ENCODE results near the gene NELFA. TPM values are rescaled to one million over a fixed set of nuclear protein-coding genes. Genes with fewer than 3 reads are reported as not detected.

Gene NELFA
- total RNA-seq, 1 experiment from 2014 or later = 58.3 TPM

DNA sequence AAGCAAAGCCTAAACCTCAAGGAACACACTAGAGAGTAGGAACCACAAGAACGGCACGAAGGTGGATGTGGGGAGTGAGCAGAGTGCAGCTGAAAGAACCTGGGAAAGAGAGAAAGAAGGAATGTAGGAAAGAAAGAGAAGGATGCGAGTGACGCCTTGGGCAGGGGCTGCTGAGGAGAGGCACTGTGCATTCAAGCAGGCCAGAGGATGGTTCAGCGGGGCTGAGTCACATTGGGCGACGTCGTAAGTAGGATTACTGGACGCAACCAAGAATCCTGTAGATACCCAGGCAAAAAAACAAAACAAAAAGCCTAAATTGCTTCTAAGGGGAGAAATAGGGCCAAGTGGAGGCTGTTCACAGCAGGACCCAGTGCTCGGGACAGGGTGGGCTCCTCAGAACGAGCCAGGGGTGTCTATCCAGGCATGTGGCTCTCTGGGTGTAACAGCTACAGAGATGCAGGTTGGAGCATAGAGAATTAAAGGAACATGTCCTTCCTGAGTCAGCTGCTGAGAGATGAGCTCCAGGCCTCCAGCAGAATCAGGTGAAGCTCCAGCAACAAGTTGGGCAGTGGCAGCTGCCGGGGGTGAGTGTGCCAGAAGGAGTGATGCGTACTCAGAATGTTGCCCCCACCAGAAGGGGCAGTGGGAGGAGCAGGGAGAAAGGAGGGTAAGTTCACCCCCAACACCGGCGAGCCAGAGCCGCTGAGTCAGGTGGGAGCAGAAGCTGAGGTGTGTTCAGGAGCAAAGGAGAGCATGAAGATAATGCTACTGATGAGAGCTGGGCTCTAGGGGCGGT lies 38.6 kb downstream of the NELFA start:
- intact Hi-C loops (cut with micrococcal nuclease; ENCODE audit: unreplicated experiment) = no loop called here
- Histone ChIP-seq H3K27ac (ENCODE audit: low read depth, low read length, poor library complexity, severe bottlenecking) (no peak overlapping the region), H3K4me1 (ENCODE audit: insufficient read depth, low read length, poor library complexity, severe bottlenecking) (no peaks in the 10 kb centered on the region), H3K36me3 (ENCODE audit: insufficient read depth, low read length, poor library complexity, severe bottlenecking) (peaks cover 72% of the 10 kb centered on the region), H3K27me3 (replicated peaks; ENCODE audit: insufficient read depth, low read depth, low read length, poor library complexity) (no peaks in the 10 kb centered on the region), H3K9me3 (ENCODE audit: low read depth, low read length, poor library complexity, severe bottlenecking) (no peaks in the 10 kb centered on the region), H3K4me3 (ENCODE audit: low read depth, low read length, poor library complexity, severe bottlenecking) (no peak overlapping the region)
- no peak for TF ChIP-seq CTCF (conservative IDR thresholded peaks at IDR 0.05; ENCODE audit: low read depth, low read length)
- TF ChIP-seq EZH2 (IDR thresholded peaks at IDR 0.05; ENCODE audit: borderline replicate concordance, low read depth, low read length, poor library complexity, severe bottlenecking) = no peak
- POLR2A ChIA-PET (ENCODE audit: low non-redundant PET) = no interaction called here
- BruUV-seq (replicated peaks) = no TSS peak
- CTCF ChIA-PET = no interaction called here
- DNase-seq (ENCODE audit: low spot score) = no peak

DNA sequence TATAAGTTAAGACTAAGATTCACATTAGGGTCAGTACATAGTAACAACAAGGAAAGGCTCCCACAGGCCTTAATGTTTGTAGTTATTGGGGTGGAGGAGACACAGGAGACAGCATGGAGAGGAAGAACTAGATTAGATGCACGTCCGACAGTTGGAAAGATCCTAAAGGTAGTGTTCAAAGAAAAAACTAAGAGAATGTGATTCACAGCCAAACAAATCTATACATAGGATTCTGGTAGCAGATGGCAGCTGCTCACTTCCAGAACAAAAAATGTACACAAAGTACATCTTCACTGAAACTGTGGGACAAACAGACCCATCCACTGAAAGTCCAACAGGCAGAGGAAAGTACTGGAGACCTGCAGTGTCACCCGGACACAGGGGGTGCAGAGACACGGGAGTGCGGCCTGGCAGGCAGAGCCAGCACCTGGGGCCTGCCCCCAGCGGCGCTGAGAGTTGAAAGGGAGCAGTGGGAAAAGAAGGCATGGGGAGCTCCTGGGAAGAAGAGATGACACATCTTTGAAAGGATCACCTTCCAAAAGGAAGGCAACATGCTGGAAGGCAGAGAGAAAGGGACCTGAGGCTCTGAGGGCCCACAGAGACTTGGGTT lies 40.0 kb downstream of the NELFA start:
- no TSS peak for BruUV-seq (replicated peaks)
- TF ChIP-seq EZH2 (IDR thresholded peaks at IDR 0.05; ENCODE audit: borderline replicate concordance, low read depth, low read length, poor library complexity, severe bottlenecking) = no peak
- Histone ChIP-seq H3K36me3 (ENCODE audit: insufficient read depth, low read length, poor library complexity, severe bottlenecking) (peaks cover 72% of the 10 kb centered on the region), H3K9me3 (ENCODE audit: low read depth, low read length, poor library complexity, severe bottlenecking) (no peaks in the 10 kb centered on the region), H3K27me3 (replicated peaks; ENCODE audit: insufficient read depth, low read depth, low read length, poor library complexity) (no peaks in the 10 kb centered on the region), H3K4me1 (ENCODE audit: insufficient read depth, low read length, poor library complexity, severe bottlenecking) (no peaks in the 10 kb centered on the region), H3K4me3 (ENCODE audit: low read depth, low read length, poor library complexity, severe bottlenecking) (no peak overlapping the region), H3K27ac (ENCODE audit: low read depth, low read length, poor library complexity, severe bottlenecking) (no peak overlapping the region)
- ChIA-PET CTCF (no interaction called here), POLR2A (ENCODE audit: low non-redundant PET) (no interaction called here)
- no peak for DNase-seq (ENCODE audit: low spot score)
- intact Hi-C loops (cut with micrococcal nuclease; ENCODE audit: unreplicated experiment) = no loop called here

- H3K4me1 ChIP-seq (ENCODE audit: insufficient read depth, low read length, poor library complexity, severe bottlenecking) = no peaks in the 10 kb centered on the region
- no peaks in the 10 kb centered on the region for H3K9me3 ChIP-seq (ENCODE audit: low read depth, low read length, poor library complexity, severe bottlenecking)
- ChIA-PET CTCF (no interaction called here), POLR2A (ENCODE audit: low non-redundant PET) (no interaction called here)
- H3K27ac ChIP-seq (ENCODE audit: low read depth, low read length, poor library complexity, severe bottlenecking) = no peak overlapping the region
- no peak for DNase-seq (ENCODE audit: low spot score)
- intact Hi-C loops (cut with micrococcal nuclease; ENCODE audit: unreplicated experiment) = no loop called here
- no TSS peak for BruUV-seq (replicated peaks)
- TF ChIP-seq EZH2 (IDR thresholded peaks at IDR 0.05; ENCODE audit: borderline replicate concordance, low read depth, low read length, poor library complexity, severe bottlenecking) (no peak), CTCF (conservative IDR thresholded peaks at IDR 0.05; ENCODE audit: low read depth, low read length) (no peak)
- no peak overlapping the region for H3K4me3 ChIP-seq (ENCODE audit: low read depth, low read length, poor library complexity, severe bottlenecking)
- H3K27me3 ChIP-seq (replicated peaks; ENCODE audit: insufficient read depth, low read depth, low read length, poor library complexity) = no peaks in the 10 kb centered on the region
- H3K36me3 ChIP-seq (ENCODE audit: insufficient read depth, low read length, poor library complexity, severe bottlenecking) = peaks cover 76% of the 10 kb centered on the region
Observed at GRCh38 chr4:1967512-1968149, 41.1 kb downstream of the NELFA start.
